Stimulated activated naive B cell treated with anti-CD40 and anti-IgM and Interleukin-4, amounts not matched to agents 10 μg/mL and 1 μg/mL and 100 μg/mL, for 72 hours (primary cell): ENCODE measurements around the gene ABCA2.

Experiments used
- ATAC-seq, 2 donors: fragments of 150-1000 bp; cut with Tn5 transposase; replicated peaks; 2 replicates each; pipeline ENCODE4 v1.10.0; 2021; ENCODE audit warnings: moderate library complexity in 1 of 2
- DNase-seq: peaks from one replicate; pipeline ENCODE4 v3.0.0; 2021
- H3K27ac Mint-ChIP-seq: one replicate; pipeline ENCODE4 v1.8.0; 2022; ENCODE audit warnings: mild to moderate bottlenecking, mixed read lengths
- H3K27me3 Mint-ChIP-seq, 2 donors: one replicate each; pipeline ENCODE4 v1.8.0; 2022; ENCODE audit warnings: mixed read lengths in 2 of 2
- H3K36me3 Mint-ChIP-seq, 2 donors: one replicate each; pipeline ENCODE4 v1.8.0; 2022; ENCODE audit warnings: mixed read lengths in 2 of 2, mild to moderate bottlenecking in 1 of 2
- H3K4me1 Mint-ChIP-seq, 2 donors: one replicate each; pipeline ENCODE4 v1.8.0; 2022; ENCODE audit warnings: mixed read lengths in 2 of 2, mild to moderate bottlenecking in 1 of 2
- H3K4me3 Mint-ChIP-seq, 2 donors: one replicate each; pipeline ENCODE4 v1.8.0; 2022; ENCODE audit warnings: mild to moderate bottlenecking in 2 of 2, mixed read lengths in 2 of 2, moderate library complexity in 1 of 2
- H3K9me3 Mint-ChIP-seq, 2 donors: one replicate each; pipeline ENCODE4 v1.8.0; 2022; ENCODE audit warnings: mixed read lengths in 2 of 2, mild to moderate bottlenecking in 1 of 2

ABCA2 gene

DNA sequence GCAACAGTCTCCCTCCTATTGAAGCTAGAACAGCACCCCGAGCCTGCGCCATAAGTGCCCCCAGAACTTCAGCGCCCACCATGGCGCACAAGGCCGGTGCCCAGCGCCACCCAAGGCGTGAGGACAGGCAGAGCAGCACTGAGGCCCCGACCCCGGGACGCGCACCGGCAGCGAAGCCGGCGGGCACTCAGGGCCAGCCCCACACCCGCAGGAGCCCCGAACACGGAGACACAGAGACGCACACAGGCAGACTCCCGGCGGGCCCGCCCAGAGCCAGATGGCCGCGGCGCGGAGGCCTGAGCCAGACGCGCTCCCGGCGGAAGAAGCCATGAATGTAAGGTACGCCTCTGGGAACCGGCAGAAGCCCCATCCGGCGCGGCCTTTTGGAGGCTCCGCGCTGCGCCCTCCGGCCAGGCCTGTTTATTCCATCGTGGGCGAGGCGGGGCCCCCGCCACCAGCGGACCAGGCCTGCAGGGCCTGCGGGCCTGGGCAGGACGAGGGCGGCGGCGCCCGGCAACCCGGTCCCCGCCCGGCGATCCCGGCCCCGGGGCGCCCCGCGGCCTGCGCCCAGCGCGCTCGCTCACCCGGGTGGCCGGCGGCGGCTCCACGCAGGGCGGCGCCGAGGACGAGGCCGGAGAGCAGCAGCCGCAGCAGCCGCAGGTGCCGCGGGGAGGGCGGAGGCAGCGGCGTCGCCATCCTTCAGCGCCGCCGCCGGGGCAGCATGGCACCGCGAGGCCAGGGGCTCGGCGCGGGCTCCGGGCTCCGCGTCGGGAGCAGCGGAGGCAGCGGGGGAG lies 17.5 kb upstream of the ABCA2 start:
- no peak for DNase-seq
- H3K36me3 Mint-ChIP-seq = peaks cover 0 to 2% of the 10 kb centered on the region in 2 donors

DNA sequence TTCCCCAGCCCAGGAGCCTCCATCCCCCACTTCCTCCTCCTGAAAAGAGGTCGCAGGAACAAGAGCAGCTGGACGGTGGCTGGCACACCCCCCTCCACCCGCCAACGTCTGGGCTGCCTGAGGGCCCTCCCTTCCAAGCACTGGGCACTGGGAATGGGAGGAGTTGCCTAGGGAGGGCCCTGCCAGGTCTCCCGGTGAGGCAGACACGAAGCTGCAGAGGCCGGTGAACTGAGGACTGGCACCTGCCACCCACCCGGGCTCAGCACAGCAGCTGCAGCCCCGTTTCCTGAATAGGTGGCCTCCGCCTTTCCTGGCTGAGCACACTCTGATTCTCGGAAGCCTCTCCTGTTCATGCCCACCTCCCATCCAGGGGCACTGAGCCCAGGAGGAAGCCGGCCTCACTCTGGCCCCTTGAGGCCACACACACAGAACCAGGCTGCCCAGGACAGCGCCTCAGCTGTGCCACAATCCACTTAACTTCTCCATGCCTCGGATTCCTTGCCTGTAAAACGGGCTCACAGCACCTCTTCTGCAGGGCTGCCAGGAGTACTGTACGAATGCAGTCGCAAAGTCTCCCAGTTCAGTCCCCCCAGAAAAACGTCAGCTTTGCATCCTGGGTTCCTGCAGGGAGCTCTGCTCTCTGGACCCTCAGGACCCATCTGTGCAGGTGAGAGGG lies 16.6 kb upstream of the ABCA2 start:
- peaks cover 54 to 66% of the 10 kb centered on the region in 2 donors for H3K27me3 Mint-ChIP-seq
- no peak for DNase-seq
- H3K27ac Mint-ChIP-seq = no peak overlapping the region
- peaks cover 0 to 2% of the 10 kb centered on the region in 2 donors for H3K36me3 Mint-ChIP-seq
- no peak for ATAC-seq
- H3K4me3 Mint-ChIP-seq = peak overlapping the region; percentile 48 to 62
- peaks cover 8 to 18% of the 10 kb centered on the region in 2 donors for H3K4me1 Mint-ChIP-seq
- no peaks in the 10 kb centered on the region for H3K9me3 Mint-ChIP-seq

More for the DNA sequence above, 17.5 kb upstream of the ABCA2 start:
- H3K4me3 Mint-ChIP-seq = peak overlapping the region; percentile 48 to 73
- no peak overlapping the region for H3K27ac Mint-ChIP-seq
- no peaks in the 10 kb centered on the region for H3K9me3 Mint-ChIP-seq
- peak; percentile 3 to 30 for ATAC-seq
- H3K27me3 Mint-ChIP-seq = peaks cover 56 to 71% of the 10 kb centered on the region in 2 donors
- H3K4me1 Mint-ChIP-seq = peaks cover 8 to 18% of the 10 kb centered on the region in 2 donors

DNA sequence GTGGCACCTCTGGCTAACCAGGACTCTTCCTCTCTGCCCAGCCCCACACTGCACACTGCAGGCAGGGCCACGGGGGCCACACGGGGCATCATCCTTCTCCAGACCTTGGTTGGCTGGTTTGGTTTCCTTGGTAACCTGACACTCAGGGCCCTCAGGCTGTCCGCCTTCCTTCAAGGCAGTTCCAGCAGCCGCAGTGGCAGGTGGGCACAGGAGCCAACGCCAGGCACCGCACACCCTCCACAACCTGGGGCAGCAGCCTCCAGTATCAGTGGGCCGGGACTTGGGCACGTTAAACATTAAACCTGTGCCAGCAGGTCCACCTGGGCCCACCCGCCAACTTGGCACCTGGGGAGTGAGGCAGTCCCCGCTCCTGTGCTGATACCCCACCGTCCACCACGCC lies 16.0 kb upstream of the ABCA2 start:
- no peak for ATAC-seq
- H3K4me3 Mint-ChIP-seq = no peak overlapping the region

DNA sequence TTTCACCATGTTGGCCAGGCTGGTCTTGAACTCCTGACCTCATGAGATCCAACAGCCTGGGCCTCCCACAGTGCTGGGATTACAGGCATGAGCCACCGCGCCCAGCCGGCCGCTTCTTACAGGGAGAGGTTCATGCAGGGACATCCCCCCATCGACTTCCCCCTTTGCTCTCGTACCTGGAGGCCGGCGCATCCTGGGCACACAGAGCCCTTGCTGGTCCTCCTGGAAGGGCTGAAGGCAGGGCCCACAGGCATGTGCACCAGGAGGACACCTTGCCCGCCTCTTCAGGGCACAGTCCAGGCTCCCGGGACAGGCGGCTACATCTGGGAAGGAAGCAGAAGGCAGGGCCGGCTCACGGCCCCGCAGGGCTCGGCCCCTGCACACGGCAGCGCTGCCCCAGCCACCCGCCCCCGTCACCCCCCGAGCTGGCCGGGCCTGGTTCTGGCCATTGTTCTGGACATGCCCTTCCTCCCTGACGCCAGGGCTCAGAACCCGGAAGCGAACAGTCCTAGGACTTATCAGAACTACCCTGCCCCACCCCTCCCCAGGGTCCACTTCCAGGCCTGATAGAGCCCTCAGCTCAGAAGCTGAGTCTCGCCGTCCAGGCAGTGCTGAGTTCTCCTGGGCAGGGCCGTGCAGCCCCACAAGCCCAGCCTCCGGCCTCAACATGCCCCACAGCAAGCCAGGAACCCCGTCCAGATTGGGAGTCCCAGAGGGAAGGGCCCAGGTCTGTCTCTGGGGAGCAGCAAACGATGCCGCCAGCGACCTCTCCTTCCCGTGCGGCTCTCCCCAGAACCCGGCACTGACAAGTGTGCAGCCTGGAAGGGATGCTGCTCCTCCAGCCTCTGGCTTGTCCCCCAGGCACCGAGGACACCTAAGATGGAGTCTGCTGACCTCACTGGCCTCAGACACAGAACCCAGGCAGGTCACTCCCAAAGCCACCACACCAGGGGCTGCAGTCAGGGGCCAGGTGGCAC lies 15.0 kb upstream of the ABCA2 start:
- H3K36me3 Mint-ChIP-seq = no peaks in the 10 kb centered on the region
- peaks cover 48 to 69% of the 10 kb centered on the region in 2 donors for H3K27me3 Mint-ChIP-seq
- no peaks in the 10 kb centered on the region for H3K9me3 Mint-ChIP-seq
- no peak for DNase-seq
- ATAC-seq = no peak
- no peak overlapping the region for H3K27ac Mint-ChIP-seq
- peaks cover 8 to 18% of the 10 kb centered on the region in 2 donors for H3K4me1 Mint-ChIP-seq
- H3K4me3 Mint-ChIP-seq = no peak overlapping the region

More for the DNA sequence above, 16.0 kb upstream of the ABCA2 start:
- DNase-seq = no peak
- Mint-ChIP-seq H3K27me3 (peaks cover 50 to 66% of the 10 kb centered on the region in 2 donors), H3K27ac (no peak overlapping the region), H3K4me1 (peaks cover 8 to 18% of the 10 kb centered on the region in 2 donors), H3K36me3 (no peaks in the 10 kb centered on the region), H3K9me3 (no peaks in the 10 kb centered on the region)

DNA sequence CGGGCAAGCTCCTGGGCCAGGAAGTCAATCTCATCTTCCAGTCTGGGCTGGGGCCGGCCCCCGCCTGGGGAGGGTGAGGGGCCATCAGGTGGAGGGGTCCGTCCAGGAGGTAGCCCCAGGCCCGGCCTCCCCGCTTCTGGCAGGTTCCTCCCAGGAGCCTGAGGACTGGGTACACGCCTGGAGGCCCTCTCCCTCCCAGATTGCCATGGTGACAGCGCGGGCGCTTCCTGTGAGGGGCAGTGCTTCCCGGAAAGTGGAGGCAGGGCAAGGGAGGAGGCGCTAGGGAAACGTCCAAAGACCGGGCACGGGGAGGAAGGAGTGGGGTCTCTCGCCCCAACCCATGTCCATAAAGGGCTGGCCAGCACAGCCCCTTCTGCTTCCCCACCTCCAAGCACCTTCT lies 13.1 kb upstream of the ABCA2 start:
- ATAC-seq (no peak), DNase-seq (no peak)
- H3K4me1 Mint-ChIP-seq = peaks cover 6 to 10% of the 10 kb centered on the region in 2 donors
- no peak overlapping the region for H3K4me3 Mint-ChIP-seq
- H3K36me3 Mint-ChIP-seq = no peaks in the 10 kb centered on the region
- H3K27me3 Mint-ChIP-seq = peaks cover 32 to 51% of the 10 kb centered on the region in 2 donors
- no peak overlapping the region for H3K27ac Mint-ChIP-seq
- H3K9me3 Mint-ChIP-seq = no peaks in the 10 kb centered on the region

DNA sequence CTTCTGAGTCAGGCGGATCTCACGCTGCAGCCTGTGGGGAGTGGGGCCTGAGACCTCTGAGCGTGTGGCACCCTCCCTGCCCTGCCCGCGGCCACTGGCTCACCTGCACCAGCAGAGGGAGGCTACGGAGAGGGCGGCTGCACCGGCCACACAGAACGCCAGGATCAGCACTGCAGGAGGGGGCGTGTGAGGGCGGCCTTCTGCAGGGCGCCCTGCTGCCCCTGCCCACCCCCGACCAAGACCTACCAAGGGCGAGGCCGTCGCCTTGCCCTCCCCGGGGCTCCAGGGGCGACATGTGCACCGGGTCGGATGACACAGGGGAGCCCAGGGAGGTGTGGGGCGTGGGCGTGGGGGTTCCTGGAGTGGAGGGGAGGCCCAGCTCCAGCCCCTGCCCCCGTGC lies 12.5 kb upstream of the ABCA2 start:
- Mint-ChIP-seq H3K36me3 (no peaks in the 10 kb centered on the region), H3K27me3 (peaks cover 32 to 49% of the 10 kb centered on the region in 2 donors), H3K4me1 (peaks cover 6 to 10% of the 10 kb centered on the region in 2 donors), H3K9me3 (no peaks in the 10 kb centered on the region), H3K4me3 (no peak overlapping the region), H3K27ac (no peak overlapping the region)
- ATAC-seq (no peak), DNase-seq (no peak)

DNA sequence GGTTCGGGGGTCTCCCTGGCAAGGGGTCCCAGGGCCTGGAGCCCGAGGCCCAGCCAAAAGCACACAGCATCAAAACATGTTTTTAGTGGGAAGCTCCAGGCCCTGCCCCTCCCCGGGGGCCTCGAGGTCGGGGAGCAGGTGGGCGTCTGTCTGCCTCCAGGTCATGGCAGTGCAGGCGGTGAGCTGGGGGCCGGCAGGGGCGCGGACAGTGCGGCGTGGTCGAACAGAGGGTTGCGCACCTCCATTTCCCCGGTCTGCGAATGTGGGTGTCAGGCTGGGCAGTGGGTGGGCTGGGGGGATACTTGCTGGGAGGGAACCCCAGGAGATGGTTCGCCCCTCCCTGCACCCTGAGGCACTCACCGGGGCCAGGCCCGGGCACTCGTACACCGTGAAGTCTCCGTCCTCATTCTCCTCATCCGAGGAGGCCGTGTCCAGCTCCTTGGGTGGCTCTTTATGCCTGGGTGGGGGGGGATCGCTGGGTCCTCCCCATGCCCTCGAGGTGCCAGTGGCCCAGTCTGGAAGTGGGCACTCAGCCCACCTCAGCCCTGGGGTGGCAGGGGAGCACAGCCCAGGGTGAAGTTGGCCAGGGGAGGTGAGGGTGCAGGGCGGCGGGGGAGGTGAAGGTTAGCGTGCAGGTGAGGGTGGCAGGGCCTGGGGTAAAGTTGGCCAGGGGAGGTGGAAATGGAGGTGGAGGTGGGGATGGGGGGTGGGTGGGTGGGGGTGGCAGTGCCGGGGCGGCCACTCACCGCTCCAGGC lies 11.8 kb upstream of the ABCA2 start:
- Mint-ChIP-seq H3K36me3 (no peaks in the 10 kb centered on the region), H3K27ac (no peak overlapping the region), H3K4me3 (no peak overlapping the region), H3K9me3 (no peaks in the 10 kb centered on the region), H3K27me3 (peaks cover 26 to 42% of the 10 kb centered on the region in 2 donors), H3K4me1 (peaks cover 9 to 11% of the 10 kb centered on the region in 2 donors)
- DNase-seq = no peak
- ATAC-seq = no peak

DNA sequence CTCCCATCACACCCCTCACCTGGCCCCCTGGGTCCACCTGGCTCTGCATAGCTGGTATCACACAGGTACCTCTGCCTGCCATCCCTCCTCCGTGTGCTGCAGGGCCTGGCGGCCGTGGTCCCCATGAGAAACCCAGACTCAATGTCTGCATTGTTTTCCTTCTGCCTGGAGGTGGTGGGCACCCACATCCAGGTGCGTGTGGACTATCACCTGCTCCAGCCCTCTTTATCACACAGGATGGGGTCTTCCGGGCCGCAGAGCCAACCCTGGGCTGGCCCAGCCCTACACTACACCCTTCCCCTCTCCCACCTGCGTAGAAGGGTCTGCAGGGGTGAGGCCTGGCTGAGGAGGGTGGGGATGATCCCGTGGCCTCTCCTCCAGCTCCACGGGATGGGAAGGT lies 10.9 kb upstream of the ABCA2 start:
- Mint-ChIP-seq H3K36me3 (no peaks in the 10 kb centered on the region), H3K4me3 (no peak overlapping the region), H3K9me3 (no peaks in the 10 kb centered on the region), H3K4me1 (peaks cover 12 to 16% of the 10 kb centered on the region in 2 donors), H3K27me3 (peaks cover 19 to 33% of the 10 kb centered on the region in 2 donors), H3K27ac (no peak overlapping the region)
- DNase-seq (no peak), ATAC-seq (no peak)

DNA sequence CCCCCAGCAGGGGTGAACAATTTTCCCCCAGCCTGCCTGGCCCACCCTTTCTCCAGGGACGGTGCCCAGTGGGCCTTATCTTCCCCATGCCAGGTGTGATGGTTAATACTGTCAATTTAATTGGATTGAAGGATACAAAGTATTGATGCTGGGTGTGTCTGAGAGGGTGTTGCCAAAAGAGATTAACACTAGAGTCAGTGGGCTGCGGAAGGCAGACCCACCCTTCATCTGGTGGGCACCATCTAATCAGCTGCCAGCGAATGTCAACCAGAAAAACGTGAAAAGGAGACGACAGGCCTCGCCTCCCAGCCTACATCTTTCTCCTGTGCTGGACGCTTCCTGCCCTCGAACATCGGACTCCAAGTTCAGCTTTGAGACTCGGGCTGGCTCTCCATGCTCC lies 9.4 kb upstream of the ABCA2 start:
- Mint-ChIP-seq H3K36me3 (no peaks in the 10 kb centered on the region), H3K4me3 (no peak overlapping the region), H3K27ac (peak overlapping the region; percentile 47), H3K4me1 (peaks cover 21 to 29% of the 10 kb centered on the region in 2 donors), H3K9me3 (no peaks in the 10 kb centered on the region), H3K27me3 (peaks cover 9 to 25% of the 10 kb centered on the region in 2 donors)
- ATAC-seq (no peak), DNase-seq (no peak)

DNA sequence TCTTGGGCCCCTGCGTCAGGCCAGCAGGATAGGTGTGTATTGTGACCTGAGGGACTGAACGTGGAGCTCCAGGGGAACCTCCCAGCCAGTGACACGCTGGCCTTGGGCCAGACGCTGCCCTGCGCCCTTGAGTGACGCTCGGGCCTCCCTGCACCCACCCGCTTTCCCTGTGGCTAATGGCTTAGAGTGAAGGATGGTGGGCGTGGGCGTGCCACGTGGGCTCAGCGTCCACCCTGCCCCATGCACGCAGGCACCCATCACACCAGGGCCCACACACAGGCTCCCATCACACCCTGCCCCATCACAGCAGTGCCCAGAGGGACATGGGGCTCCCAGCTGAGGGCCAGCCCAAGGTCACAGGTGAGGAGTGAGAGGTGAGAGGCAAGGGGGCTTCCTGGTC lies 9.0 kb upstream of the ABCA2 start:
- no peaks in the 10 kb centered on the region for H3K36me3 Mint-ChIP-seq
- H3K4me3 Mint-ChIP-seq = no peak overlapping the region
- ATAC-seq (no peak), DNase-seq (no peak)
- peaks cover 9 to 25% of the 10 kb centered on the region in 2 donors for H3K27me3 Mint-ChIP-seq
- H3K4me1 Mint-ChIP-seq = peaks cover 23 to 33% of the 10 kb centered on the region in 2 donors
- H3K9me3 Mint-ChIP-seq = no peaks in the 10 kb centered on the region
- no peak overlapping the region for H3K27ac Mint-ChIP-seq

DNA sequence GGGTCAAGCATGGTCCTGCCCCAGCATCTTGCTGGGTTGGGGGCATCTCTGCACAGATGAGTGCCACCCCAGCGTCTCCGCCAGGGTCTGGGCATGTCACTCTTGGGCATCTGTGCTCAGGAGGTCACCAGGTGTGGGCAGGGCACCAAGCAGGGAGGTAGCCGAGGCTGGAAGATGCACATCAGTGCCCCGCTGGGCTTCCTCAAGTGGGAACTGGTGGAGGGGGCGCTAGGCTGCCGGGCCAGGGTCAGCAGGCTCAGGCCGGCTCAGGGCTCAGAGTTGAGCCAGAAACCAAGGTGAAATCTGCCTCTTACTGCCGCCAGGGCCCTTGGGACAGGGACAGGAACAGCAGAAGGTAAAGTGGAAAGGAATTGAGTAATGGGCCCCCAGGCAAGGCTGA lies 7.9 kb upstream of the ABCA2 start:
- peaks cover 28 to 44% of the 10 kb centered on the region in 2 donors for H3K4me1 Mint-ChIP-seq
- no peaks in the 10 kb centered on the region for H3K9me3 Mint-ChIP-seq
- ATAC-seq (no peak), DNase-seq (no peak)
- H3K36me3 Mint-ChIP-seq = no peaks in the 10 kb centered on the region
- no peak overlapping the region for H3K4me3 Mint-ChIP-seq
- H3K27me3 Mint-ChIP-seq = peaks cover 5 to 24% of the 10 kb centered on the region in 2 donors
- H3K27ac Mint-ChIP-seq = no peak overlapping the region

DNA sequence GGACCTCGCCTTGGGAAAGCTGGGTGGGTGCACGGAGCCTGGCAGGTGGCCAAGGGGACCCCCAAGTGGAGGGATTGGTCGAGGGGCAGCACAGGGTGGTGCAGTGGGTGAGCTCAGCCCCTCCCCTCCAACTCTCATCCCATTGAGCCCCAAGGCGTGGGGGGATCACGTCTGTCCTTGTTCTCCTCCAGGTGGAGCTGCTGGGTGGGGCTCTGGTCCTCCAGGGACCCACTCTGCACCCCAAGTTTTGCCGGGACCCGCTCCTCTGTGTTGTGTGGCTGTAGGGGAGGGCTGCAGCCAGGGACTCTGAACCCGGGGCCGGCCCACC lies 7.4 kb upstream of the ABCA2 start:
- ATAC-seq = no peak
- H3K4me3 Mint-ChIP-seq = peak overlapping the region; percentile 73 to 75
- H3K27ac Mint-ChIP-seq = peak overlapping the region; percentile 94
- peaks cover 5 to 20% of the 10 kb centered on the region in 2 donors for H3K27me3 Mint-ChIP-seq
- DNase-seq = no peak
- peaks cover 0 to 3% of the 10 kb centered on the region in 2 donors for H3K36me3 Mint-ChIP-seq
- H3K9me3 Mint-ChIP-seq = no peaks in the 10 kb centered on the region
- peaks cover 32 to 49% of the 10 kb centered on the region in 2 donors for H3K4me1 Mint-ChIP-seq

DNA sequence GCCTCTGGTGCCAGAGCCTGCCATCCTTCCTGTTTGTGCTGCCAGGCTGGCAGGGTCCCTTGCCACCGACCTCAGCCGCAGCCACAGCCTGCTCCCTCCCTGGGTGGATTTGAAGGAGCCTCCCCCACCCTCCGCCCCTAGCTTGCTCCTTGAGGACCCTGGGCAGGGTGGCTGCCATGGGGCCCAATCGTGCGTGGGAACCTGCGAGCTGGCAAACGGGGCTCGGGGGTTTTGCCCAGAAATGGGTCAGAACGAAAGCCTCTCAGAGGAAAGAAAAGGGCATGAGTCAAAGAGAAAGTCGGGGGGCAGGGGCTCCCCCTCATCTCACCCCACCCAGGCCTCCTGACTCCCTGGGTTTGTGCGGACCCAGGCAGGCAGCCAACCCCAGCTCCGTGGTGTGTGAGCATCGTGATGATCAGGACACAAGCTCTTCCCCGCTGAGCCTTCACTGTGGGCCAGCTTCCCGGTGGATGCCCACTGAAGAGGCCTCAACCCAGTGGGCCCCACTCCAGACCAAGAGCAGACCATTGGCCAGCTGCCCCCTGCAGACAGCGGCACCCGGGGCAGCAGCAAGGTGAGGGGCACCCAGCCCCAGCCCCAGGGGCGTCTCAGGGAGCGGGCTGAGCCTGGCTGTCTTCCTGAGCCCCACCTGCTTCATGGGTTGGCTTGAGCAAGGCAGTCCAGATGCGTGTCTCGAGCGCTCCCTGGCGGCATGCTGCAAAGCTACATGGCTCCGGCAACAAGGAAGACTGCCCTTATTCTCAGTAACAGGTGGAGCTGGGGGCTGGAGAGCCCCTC lies 6.9 kb upstream of the ABCA2 start:
- Mint-ChIP-seq H3K9me3 (no peaks in the 10 kb centered on the region), H3K27me3 (peaks cover 0 to 16% of the 10 kb centered on the region in 2 donors), H3K27ac (peak overlapping the region; percentile 94), H3K36me3 (peaks cover 0 to 3% of the 10 kb centered on the region in 2 donors), H3K4me1 (peaks cover 36 to 54% of the 10 kb centered on the region in 2 donors), H3K4me3 (peak overlapping the region; percentile 73 to 75)
- ATAC-seq (peak; percentile 79), DNase-seq (peak; percentile 82)
